ENCODE measurements around the gene IL1R2.

DNA sequence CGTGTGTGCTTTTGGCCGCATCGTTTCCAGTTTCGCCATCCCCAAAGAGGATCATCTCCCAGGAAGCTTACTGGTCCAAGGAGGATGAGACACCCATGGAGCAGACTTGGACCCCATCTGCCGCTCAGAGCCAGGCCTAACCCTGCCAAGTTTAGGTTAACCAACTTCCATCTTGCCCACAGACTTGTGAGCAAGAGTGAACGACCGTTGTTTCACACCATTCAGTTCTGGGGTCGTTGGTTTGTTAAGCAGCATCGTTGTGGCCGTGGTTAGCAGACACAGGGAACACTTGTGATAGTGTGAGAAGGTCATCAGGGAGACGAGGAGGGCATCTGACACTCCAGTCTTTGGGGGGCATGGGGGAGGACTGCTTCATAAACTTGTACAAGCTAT, 15.1 kb downstream of the IL1R2 start:
- TF ChIP-seq POLR2A (IDR thresholded peaks at IDR 0.05; ENCODE audit: low read depth, low read length) (no peak), POLR2AphosphoS5 (IDR thresholded peaks at IDR 0.05; ENCODE audit: low read depth, low read length) (no peak), TAF1 (IDR thresholded peaks at IDR 0.05; ENCODE audit: borderline replicate concordance, low read depth, low read length) (no peak)

All from GM12892 (cell line).